ENCODE results near the gene APCDD1L.
A peak's percentile ranks its signal among the peaks of the same experiment; 100 is the strongest.

The APCDD1L gene

DNA sequence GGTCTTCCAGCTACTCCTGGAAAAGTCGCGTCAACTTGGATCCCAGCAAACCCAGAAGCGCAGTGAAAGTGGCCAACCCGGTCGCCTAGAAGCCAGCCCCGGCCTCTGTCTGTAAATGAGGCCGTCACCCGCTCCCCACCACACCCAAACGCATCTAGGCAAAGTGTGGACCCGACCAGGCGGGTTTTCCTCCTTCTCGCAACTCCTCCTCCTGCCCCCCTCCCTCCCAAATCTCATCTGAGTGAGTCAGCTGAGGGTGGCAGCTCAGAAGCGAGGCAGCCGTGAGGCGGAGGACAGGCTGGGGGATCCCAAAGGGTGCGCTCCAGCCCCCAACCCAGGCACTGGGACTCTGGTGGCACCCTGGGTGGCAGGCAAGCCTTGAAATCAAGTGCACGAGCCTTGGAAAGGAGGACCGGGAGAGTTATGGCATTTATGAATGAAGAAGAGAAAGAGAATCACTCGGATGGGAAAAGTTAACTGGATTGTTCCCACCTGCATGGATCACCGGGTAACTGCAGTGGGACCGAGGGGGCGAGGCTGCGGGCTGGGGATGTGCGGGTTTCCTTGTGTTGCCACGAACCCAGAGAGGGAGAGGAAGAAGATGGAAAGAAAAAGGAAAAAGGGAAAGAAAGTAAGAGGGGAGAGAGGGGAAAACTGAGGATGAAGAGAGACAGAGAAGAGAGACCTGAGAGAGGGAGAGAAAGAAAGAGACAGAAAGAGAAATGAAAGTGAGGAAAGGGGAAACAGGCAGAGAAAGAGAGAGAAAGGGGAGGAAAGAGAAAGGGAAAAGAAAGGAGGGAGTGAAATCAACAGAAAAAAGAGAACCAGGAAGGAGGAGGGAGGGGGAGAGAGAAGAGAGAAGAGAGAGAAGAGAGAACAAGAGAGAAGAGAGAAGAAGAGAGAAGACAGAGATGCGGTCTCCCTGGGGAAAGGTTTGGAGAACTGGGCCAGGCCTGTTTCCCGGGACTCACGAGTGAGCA lies at the start of gene APCDD1L:
TSS of gene APCDD1L (minus strand) at position 167 of the 980 bp plus-strand sequence. CDS start 692 bp downstream, outside the sequence.
- H3K9ac ChIP-seq (ENCODE audit: low read depth, low read length), result peak within 1 kb of the TSS; percentile 69; the same call in 1 of the 2 replicates
- no peaks in the 10 kb centered on the region; the same call in 1 of the 2 replicates for H3K36me3 ChIP-seq (ENCODE audit: insufficient read depth, low read length)
- peaks cover 3% of the 10 kb centered on the region; the same call in 1 of the 2 replicates for H3K9me3 ChIP-seq (ENCODE audit: control insufficient read depth, insufficient read depth, low read length)
- H3K4me1 ChIP-seq (ENCODE audit: insufficient read depth, low read length), result 0 out of 2 replicates have a peak, but pooled peaks cover 4% of the 10 kb centered on the region

DNA sequence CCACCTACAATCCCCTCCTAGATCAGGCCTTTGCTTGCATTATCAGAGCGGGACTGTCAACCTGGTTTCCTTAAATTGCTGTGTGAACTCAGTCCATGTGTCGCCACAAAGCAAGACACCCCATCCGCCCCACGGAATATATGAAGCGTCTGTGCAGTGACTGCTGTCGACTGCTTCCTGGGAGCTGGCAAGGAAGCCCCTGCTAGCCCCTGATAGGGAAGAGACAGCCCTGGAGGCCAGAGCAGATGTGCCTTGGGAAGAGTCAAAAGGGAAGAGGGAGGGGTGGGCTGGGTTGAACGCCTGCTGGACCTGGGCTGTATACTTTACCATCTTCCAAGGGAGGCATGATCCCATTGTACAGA lies 44.1 kb upstream of the APCDD1L start:
- no peaks in the 10 kb centered on the region for H3K36me3 ChIP-seq (ENCODE audit: insufficient read depth, low read length)
- no peak overlapping the region for H3K9ac ChIP-seq (ENCODE audit: low read depth, low read length)
- no peaks in the 10 kb centered on the region for H3K9me3 ChIP-seq (ENCODE audit: control insufficient read depth, insufficient read depth, low read length)
- H3K4me1 ChIP-seq (ENCODE audit: insufficient read depth, low read length), result no peaks in the 10 kb centered on the region

DNA sequence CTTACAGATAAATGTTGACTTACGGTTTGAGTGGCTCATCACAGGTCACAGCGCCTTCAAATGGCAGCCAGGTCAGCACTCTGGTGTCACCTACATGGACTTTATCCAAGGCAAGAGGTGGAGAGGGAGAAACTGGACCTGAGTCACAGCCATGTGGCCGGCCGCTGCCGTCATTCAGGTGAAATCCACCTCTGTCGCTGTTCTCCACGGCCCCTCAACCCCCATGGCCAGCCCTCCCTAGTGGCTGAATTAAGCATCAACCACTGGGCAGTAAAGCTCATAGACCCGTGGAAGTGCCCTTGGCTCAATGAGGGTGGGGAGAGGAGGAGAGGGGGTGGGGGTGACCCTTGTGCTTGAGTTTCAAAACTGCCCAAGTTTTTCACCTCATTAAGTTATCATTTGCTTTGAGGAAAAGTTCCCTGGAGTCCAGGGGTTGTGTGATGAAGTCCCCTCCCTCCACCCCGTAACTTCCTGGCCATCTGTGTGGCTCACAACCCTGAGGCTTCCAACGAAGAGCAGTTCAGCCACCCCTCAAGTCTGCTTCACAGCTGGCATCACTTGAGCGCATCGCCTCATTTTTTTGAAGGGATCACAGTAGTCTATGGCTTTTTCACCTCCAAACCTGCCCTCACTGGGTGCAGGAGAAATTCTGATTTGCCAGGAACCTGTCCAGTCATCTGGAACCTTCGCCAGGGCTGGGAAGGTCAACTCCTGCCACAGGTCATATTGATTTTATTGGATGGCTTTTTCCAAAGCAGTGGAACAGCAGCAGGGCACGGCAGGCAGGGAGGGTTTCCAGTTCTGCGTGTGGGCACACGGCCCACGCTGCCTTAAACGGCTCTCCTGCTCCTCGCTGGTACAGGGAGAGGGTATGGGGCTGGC lies 43.5 kb upstream of the APCDD1L start:
- Histone ChIP-seq H3K4me1 (ENCODE audit: insufficient read depth, low read length) (no peaks in the 10 kb centered on the region), H3K9ac (ENCODE audit: low read depth, low read length) (no peak overlapping the region), H3K36me3 (ENCODE audit: insufficient read depth, low read length) (no peaks in the 10 kb centered on the region), H3K9me3 (ENCODE audit: control insufficient read depth, insufficient read depth, low read length) (no peaks in the 10 kb centered on the region)

DNA sequence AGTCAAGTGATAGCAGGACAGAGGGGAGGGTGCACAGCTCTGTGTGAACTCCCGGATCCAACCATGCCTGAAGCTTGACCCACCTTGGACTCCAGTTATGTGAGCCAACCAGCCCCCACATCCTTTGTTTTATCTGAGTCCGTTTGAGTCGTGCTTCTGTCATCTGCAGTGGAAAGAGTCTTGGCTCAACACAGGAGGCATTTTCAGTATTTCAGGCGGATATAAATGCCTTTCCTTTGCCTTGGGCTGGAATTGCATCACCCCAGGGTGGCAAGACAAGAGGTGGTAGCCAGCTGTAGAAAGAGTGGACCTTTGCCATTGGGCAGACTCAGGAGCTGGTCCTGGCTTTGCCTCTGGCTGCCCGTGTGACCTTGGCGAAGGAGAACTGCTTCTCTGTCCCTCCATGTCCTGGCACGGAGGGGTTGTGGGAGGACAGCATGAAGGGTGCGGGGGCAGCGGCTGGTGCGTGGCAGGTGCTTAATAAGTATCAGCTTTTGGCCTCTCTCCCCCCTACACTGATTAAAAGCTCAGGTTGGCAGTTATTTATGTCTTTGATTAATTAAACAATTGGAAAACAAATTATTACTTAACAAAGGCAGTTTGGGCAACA lies 42.6 kb upstream of the APCDD1L start:
- Histone ChIP-seq H3K36me3 (ENCODE audit: insufficient read depth, low read length) (no peaks in the 10 kb centered on the region), H3K4me1 (ENCODE audit: insufficient read depth, low read length) (no peaks in the 10 kb centered on the region), H3K9ac (ENCODE audit: low read depth, low read length) (no peak overlapping the region), H3K9me3 (ENCODE audit: control insufficient read depth, insufficient read depth, low read length) (no peaks in the 10 kb centered on the region)

DNA sequence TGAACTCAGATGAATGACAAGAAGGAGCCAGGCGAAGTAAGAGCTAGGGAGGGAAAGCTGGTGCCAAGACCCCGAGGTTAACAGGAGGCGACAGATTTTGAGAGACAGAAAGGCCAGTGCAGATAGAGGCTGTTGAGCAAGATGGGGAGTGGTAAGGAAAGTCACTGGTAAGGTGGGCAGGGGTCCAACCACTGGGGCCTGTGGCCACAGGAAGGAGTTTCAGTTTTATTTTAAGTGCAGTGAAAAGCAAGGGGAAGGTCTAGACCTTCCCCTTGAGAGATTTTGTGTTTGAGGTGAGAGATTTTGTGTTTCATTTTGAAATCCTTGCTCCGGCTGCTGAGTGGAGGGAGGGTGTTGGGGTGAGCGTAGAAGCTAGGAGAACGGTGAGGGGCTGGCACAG lies 41.8 kb upstream of the APCDD1L start:
- Histone ChIP-seq H3K36me3 (ENCODE audit: insufficient read depth, low read length) (no peaks in the 10 kb centered on the region), H3K9me3 (ENCODE audit: control insufficient read depth, insufficient read depth, low read length) (no peaks in the 10 kb centered on the region; the same call in 1 of the 2 replicates), H3K9ac (ENCODE audit: low read depth, low read length) (no peak overlapping the region), H3K4me1 (ENCODE audit: insufficient read depth, low read length) (no peaks in the 10 kb centered on the region)

DNA sequence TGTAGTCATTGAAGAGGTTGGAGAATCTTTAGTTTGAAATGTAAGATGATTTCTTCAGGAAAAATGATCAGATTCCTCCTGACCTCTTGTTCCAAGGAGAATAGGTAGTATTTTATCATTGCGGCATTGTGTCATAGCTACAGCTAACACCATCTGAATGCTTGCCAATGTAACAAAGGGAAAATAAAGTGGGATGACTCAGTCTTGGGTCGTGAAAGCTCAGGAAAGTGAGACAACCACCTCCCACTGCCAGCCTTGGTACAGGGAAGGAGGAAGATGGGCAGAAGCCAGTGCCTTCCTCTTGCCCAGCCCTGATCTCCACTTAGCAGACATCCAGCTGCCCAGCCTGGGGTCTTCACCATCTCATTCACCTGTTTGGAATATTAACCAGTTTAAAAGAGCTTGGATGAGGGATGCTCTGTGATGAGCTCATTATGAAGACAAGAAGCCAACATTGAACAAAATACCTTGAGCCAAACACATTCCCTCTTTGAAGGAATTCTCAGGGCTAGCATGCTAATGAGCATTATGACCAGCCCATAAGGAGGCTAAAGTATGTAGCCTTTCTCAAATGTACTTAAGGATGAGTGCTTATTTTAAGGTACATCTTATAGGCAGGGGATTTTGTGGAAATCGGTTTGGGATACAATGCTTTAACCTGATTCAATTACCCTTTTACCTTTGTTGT lies 40.0 kb upstream of the APCDD1L start:
- H3K36me3 ChIP-seq (ENCODE audit: insufficient read depth, low read length), result no peaks in the 10 kb centered on the region
- no peaks in the 10 kb centered on the region for H3K4me1 ChIP-seq (ENCODE audit: insufficient read depth, low read length)
- no peak overlapping the region for H3K9ac ChIP-seq (ENCODE audit: low read depth, low read length)
- no peaks in the 10 kb centered on the region; the same call in 1 of the 2 replicates for H3K9me3 ChIP-seq (ENCODE audit: control insufficient read depth, insufficient read depth, low read length)

DNA sequence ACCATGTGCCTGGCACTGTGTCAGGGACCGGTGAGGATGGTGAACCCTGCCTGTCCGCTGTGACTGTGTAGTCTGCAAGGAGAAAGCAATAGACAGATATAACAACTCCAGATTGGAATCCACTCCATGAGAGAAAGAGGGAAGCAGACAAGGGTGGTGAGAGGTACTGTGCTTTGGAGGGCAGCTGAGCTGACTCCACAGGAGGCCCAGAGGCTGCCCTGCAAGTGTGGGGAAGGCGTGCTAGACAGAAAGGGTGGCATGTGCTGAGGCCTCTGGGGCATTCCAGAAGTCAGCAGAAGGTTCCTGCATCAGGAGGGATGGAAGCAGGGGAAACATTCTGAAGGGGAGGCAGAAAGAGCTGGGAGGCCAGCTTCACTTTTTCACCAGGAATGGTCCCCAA lies 39.3 kb upstream of the APCDD1L start:
- H3K4me1 ChIP-seq (ENCODE audit: insufficient read depth, low read length), result no peaks in the 10 kb centered on the region

DNA sequence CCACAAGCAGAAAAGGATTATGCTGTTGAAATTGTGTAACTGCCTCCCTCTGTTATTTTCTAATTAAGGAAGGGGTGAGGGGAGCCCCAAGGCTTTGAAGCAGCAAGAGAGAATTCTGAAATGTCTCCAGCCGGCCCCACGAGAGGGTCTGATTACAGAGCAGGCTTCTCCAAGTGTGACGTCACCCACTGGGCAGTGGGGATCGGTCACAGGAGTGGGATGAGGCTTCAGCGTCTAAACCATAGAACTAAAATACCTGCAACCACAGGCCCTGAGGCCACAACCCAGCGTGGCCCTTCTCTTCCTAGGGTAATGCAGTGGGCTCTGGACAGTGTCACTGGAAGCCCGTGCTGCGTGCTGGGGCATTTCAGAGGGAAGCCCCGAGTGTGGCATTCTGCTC lies 38.6 kb upstream of the APCDD1L start:
- no peak overlapping the region for H3K9ac ChIP-seq (ENCODE audit: low read depth, low read length)
- H3K4me1 ChIP-seq (ENCODE audit: insufficient read depth, low read length), result no peaks in the 10 kb centered on the region
- H3K36me3 ChIP-seq (ENCODE audit: insufficient read depth, low read length), result no peaks in the 10 kb centered on the region
- no peaks in the 10 kb centered on the region; the same call in 1 of the 2 replicates for H3K9me3 ChIP-seq (ENCODE audit: control insufficient read depth, insufficient read depth, low read length)

More for the DNA sequence above, 39.3 kb upstream of the APCDD1L start:
- H3K9me3 ChIP-seq (ENCODE audit: control insufficient read depth, insufficient read depth, low read length), result no peaks in the 10 kb centered on the region; the same call in 1 of the 2 replicates
- no peaks in the 10 kb centered on the region for H3K36me3 ChIP-seq (ENCODE audit: insufficient read depth, low read length)
- no peak overlapping the region for H3K9ac ChIP-seq (ENCODE audit: low read depth, low read length)

DNA sequence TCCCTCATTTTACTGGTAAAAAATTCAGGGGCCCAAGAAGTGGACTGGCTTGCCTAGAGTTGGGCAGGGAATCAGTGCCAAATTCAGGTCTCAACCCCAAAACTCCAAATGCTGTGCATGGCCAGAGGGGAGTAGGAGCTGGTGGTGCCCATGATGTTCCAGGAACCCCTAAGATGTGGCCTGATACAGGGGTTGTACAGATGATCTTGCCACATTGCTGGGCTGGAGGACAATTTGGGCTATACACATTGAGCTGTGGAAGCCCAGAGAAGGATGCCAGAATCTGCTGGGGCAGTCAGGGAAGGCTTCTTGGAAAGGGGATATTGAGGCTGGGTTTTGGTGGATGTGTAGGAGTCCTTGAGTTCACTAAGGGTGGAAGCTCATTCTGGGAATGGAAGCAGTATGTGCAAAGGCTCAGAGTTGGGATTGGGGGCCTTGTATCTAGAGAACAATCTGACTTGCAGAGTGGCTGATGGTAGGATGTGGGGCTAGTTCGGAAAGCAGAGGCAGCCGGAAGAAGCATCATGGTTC lies 38.0 kb upstream of the APCDD1L start:
- H3K36me3 ChIP-seq (ENCODE audit: insufficient read depth, low read length), result no peaks in the 10 kb centered on the region
- H3K9ac ChIP-seq (ENCODE audit: low read depth, low read length), result no peak overlapping the region
- H3K9me3 ChIP-seq (ENCODE audit: control insufficient read depth, insufficient read depth, low read length), result no peaks in the 10 kb centered on the region; the same call in 1 of the 2 replicates
- no peaks in the 10 kb centered on the region for H3K4me1 ChIP-seq (ENCODE audit: insufficient read depth, low read length)

DNA sequence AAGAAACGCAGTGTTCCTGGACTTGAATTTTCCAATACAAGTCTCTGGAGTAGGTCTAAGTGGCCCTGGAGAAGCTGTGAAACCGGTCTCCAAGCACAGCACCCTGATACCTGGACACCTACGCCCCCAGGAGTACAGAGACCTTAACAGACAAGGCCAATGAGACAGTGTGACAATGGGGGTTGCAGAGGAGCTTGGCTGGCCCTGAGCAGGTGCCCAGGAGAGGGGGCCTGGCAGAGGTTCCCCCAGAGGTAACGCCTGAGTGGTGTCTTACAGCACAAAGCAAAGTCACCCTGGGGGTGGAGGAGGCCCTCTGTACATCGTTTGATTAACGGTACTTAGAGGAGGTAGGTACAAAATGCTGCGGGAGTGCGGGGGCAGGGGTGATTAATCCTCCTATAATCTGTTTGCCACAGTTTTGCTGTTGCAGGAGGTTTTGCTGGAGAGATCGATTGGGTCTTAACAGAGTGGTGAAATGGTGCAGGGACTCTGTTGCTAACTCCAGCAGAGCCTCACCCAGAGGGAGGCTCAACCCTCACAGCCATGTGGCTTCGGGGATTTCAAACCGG lies 37.3 kb upstream of the APCDD1L start:
- Histone ChIP-seq H3K36me3 (ENCODE audit: insufficient read depth, low read length) (no peaks in the 10 kb centered on the region), H3K9me3 (ENCODE audit: control insufficient read depth, insufficient read depth, low read length) (no peaks in the 10 kb centered on the region; the same call in 1 of the 2 replicates), H3K9ac (ENCODE audit: low read depth, low read length) (no peak overlapping the region), H3K4me1 (ENCODE audit: insufficient read depth, low read length) (no peaks in the 10 kb centered on the region)

DNA sequence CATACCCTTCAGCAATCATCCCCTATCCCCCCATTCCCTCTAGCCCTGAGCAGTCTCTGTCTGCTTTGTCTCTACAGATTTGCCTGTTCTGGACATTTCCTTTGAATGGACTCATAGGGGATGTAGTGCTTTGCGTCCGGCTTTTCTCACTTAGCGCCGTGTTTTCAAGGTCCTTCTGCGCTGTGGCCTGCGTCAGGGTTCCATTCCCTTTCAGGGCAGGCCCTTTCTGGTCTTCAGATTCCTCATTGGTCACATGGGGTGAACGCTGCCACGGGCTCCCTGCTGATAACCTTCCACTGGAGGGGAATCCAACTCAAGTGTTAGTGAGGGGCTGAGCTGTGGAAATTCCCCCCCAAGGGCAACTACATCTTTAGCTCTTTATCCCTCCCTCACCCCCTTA lies 36.4 kb upstream of the APCDD1L start:
- H3K4me1 ChIP-seq (ENCODE audit: insufficient read depth, low read length), result no peaks in the 10 kb centered on the region

DNA sequence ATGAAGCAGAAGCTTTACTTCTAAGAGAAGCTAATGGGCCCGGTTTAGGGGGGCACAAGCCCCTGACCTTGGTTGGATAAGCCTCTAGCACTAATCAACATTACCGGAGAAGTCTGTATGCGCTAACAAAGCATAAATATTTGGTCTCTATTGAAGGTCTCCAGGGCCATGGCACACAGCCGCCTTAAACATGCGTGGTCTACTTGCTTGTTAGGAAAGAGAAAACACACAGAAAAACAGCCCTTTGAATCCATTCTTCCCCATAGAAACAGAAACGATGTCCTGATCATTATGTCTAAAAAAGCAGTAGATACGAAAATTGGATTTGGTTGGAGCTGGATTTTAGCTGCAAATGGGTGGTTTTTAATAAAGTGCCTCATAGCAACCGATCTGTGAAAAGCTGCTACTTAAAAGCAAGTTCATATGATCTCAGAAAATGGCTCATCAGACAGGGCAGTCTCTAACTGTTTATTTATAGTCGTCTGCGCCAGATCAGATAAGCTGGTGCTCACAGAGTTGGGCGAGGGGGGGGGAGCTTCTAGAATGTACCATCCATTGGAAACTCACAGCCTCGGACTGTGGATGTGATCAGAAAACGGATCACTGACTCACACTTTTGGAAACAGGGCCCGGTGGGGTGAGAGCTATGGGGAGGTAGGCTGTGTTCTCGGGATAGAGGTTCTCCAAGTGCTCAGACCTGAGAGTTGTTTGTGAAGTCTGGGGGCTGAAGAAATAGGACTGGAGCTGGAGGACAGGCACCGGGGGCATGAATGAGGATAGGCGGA lies 35.3 kb upstream of the APCDD1L start:
- Histone ChIP-seq H3K9ac (ENCODE audit: low read depth, low read length) (no peak overlapping the region), H3K4me1 (ENCODE audit: insufficient read depth, low read length) (no peaks in the 10 kb centered on the region)

More for the DNA sequence above, 36.4 kb upstream of the APCDD1L start:
- no peaks in the 10 kb centered on the region; the same call in 1 of the 2 replicates for H3K9me3 ChIP-seq (ENCODE audit: control insufficient read depth, insufficient read depth, low read length)
- no peak overlapping the region for H3K9ac ChIP-seq (ENCODE audit: low read depth, low read length)
- H3K36me3 ChIP-seq (ENCODE audit: insufficient read depth, low read length), result no peaks in the 10 kb centered on the region

More for the DNA sequence above, 35.3 kb upstream of the APCDD1L start:
- no peaks in the 10 kb centered on the region; the same call in 1 of the 2 replicates for H3K9me3 ChIP-seq (ENCODE audit: control insufficient read depth, insufficient read depth, low read length)
- H3K36me3 ChIP-seq (ENCODE audit: insufficient read depth, low read length), result no peaks in the 10 kb centered on the region
